Right lobe of liver (tissue), 6 donors: ENCODE data around the gene FAR2. TPM values are rescaled to one million over a fixed set of nuclear protein-coding genes. Genes with fewer than 3 reads are reported as not detected.

ENCODE experiments used
- ATAC-seq, 4 donors: fragments of 200-7000 bp; cut with Tn5 transposase; one replicate each; pipeline ENCODE4 v1.9.1; 2020; ENCODE audit warnings: mild to moderate bottlenecking in 4 of 4, moderate library complexity in 4 of 4
- DNase-seq, 3 donors: peaks; one replicate each; pipeline ENCODE4 v3.0.0-alpha.2; 2020
- H3K27ac ChIP-seq, 3 donors: fragments of 200-600 bp; one replicate each; pipeline ENCODE4 v1.8.0; 2022
- H3K27me3 ChIP-seq, 2 donors: fragments of 200-600 bp; one replicate each; pipeline ENCODE4 v1.8.0; 2022
- H3K36me3 ChIP-seq, 4 donors: fragments of 200-600 bp; sonication (generic) in 1 of 4; one replicate each; pipeline versions ENCODE4 v1.5.1 to v1.8.0; 2017 to 2022; ENCODE audit warnings: control low read depth in 1 of 4
- H3K4me1 ChIP-seq, 4 donors: fragments of 200-600 bp; sonication (generic) in 1 of 4; one replicate each; pipeline versions ENCODE4 v1.5.1 to v1.8.0; 2017 to 2022; ENCODE audit warnings: control low read depth in 1 of 4
- H3K4me3 ChIP-seq, 3 donors: fragments of 200-600 bp; one replicate each; pipeline ENCODE4 v1.8.0; 2022
- H3K9me3 ChIP-seq, 4 donors: fragments of 200-600 bp; sonication (generic) in 1 of 4; one replicate each; pipeline versions ENCODE4 v1.5.1 to v1.8.0; 2017 to 2022; ENCODE audit warnings: control low read depth in 1 of 4
- POLR2A ChIP-seq: fragments of 450-650 bp; IDR thresholded peaks from one replicate; pipeline ENCODE4 v1.6.1; 2017; ENCODE audit warnings: antibody characterized with exemption, mild to moderate bottlenecking
- WGBS: methylation state at CpG from one replicate; pipeline ENCODE4 v1.1.6; 2018; ENCODE audit warnings: low coverage, low lambda C conversion rate; ENCODE audit not compliant: insufficient coverage; ENCODE audit errors: missing lambda C conversion rate; 5-methylcytosine and 5-hydroxymethylcytosine counted together
- intact Hi-C, 2 donors: fragments of 100-400 bp; cut with DNase I; formaldehyde crosslinking; loops; one replicate each; pipeline versions ENCODE4 v1.11.2 to v1.14.1; 2022
- total RNA-seq, 6 experiments: library from RNA; depleted of rRNA in 2 of 6; stranded (reverse); fragments of >200 nt in 2 of 6; fragmentation: NEBNext Ultra II Directional in 3 of 6; extraction: Animal tissue kit (Norgen Biotek cat#: 25700) in 3 of 6; gene quantifications; one replicate each; pipeline versions ENCODE4 v1.1.0 to v1.2.4, GENCODE V29; 2016 to 2023
- TF ChIP-seq, protein P1 (sequence below), 4 donors: fragments of 200-600 bp in 3 of 4; fragments of 450-650 bp in 1 of 4; IDR thresholded peaks; one replicate each; pipeline versions ENCODE4 v1.5.1 to v1.8.0; 2016 to 2022; ENCODE audit warnings: antibody characterized with exemption in 4 of 4, mild to moderate bottlenecking in 2 of 4
- donor health status: DM: no; HTN: yes; CAD: no.
- donor health status: DM: no; HTN: no; CAD: no.
- donor health status: DM: no; HTN: no; CAD: no.
- donor health status: DM: no; HTN: yes; CAD: no.
- donor health status: DM: no; HTN: yes; CAD: no.

FAR2 gene
- total RNA-seq, 6 experiments from 2014 or later = 0.87 to 3.4 (median 1.9) TPM

DNA sequence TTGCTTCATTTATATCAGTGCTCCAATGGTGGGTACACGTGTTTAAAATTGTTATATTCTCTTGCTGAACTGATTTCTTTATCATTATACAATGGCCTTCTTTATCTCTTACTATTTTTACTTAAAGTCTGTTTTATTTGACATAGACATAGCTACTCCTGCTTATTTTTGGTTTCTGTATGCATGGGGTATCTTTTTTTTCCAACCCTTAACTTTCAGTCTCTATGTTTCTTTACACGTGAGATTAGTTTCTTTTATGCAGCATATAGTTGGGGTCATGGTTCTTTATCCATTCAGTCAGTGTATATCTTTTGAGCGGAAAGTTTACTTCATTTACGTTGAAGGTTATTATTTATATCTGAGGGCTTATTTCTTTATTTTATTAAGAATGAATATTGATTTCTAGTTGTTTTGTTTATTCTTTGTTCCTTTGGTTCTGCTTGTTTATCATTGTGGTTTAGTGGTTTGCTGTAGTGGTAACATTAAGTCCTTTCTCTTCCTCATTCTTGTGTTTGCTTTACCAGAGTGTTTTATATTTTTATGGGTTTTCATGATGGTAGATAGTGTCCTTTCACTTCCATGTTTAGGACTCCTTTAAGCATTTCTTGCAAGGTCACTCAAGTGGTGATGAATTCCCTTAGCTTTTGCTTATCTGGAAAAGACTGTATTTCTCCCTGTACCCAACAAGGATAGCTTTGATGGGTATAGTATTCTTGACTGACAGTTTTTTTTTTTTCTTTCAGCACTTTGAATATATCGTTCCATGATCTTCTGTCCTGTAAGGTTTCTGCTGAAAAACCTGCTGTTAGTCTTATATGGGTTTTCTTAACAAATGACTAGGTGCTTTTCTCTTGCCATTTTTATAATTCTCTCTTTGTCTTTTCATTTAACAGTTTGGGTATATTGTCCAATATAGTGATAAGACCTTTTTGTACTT, 38.3 kb upstream of the FAR2 start:
- H3K27me3 ChIP-seq = no peaks in the 10 kb centered on the region
- no peak for ATAC-seq

DNA sequence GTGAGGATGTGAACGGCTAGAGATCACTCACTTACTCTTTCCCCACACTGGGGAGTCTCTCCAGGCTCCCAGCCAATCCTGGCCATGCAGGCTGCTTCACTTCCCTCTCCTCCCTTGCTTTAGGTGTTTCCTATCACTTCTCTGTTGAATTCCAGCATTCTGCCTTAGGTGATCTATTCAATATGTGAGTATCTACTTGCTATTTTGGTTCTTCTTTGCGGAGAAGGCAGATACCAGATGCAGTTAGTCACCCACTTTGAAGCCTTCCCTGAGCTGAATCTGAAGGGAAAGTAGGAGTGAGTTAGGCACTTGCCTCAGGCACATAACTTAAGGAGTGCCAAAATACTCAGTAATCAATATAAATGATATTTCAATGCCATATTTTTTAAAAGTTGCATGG, 36.0 kb upstream of the FAR2 start:
- TF ChIP-seq POLR2A = no peak
- TF ChIP-seq, protein P1, sequence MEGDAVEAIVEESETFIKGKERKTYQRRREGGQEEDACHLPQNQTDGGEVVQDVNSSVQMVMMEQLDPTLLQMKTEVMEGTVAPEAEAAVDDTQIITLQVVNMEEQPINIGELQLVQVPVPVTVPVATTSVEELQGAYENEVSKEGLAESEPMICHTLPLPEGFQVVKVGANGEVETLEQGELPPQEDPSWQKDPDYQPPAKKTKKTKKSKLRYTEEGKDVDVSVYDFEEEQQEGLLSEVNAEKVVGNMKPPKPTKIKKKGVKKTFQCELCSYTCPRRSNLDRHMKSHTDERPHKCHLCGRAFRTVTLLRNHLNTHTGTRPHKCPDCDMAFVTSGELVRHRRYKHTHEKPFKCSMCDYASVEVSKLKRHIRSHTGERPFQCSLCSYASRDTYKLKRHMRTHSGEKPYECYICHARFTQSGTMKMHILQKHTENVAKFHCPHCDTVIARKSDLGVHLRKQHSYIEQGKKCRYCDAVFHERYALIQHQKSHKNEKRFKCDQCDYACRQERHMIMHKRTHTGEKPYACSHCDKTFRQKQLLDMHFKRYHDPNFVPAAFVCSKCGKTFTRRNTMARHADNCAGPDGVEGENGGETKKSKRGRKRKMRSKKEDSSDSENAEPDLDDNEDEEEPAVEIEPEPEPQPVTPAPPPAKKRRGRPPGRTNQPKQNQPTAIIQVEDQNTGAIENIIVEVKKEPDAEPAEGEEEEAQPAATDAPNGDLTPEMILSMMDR (IDR thresholded peaks at IDR 0.05) = no peak
- Histone ChIP-seq H3K4me1 (no peaks in the 10 kb centered on the region), H3K27me3 (no peaks in the 10 kb centered on the region), H3K9me3 (no peaks in the 10 kb centered on the region), H3K27ac (no peak overlapping the region), H3K4me3 (no peak overlapping the region), H3K36me3 (no peaks in the 10 kb centered on the region)
- WGBS = 82% methylated on average over 1 of the region's 2 CpGs
- ATAC-seq = no peak
- intact Hi-C loops = no loop called here
- no peak for DNase-seq

More for the DNA sequence above, 38.3 kb upstream of the FAR2 start:
- Histone ChIP-seq H3K9me3 (no peaks in the 10 kb centered on the region), H3K4me1 (no peaks in the 10 kb centered on the region), H3K27ac (no peak overlapping the region), H3K4me3 (no peak overlapping the region), H3K36me3 (no peaks in the 10 kb centered on the region)
- no peak for DNase-seq
- TF ChIP-seq, protein P1 (IDR thresholded peaks at IDR 0.05) = no peak
- no peak for TF ChIP-seq POLR2A
- WGBS = 54% methylated on average over 5 of the region's 5 CpGs
- intact Hi-C loops = no loop called here

DNA sequence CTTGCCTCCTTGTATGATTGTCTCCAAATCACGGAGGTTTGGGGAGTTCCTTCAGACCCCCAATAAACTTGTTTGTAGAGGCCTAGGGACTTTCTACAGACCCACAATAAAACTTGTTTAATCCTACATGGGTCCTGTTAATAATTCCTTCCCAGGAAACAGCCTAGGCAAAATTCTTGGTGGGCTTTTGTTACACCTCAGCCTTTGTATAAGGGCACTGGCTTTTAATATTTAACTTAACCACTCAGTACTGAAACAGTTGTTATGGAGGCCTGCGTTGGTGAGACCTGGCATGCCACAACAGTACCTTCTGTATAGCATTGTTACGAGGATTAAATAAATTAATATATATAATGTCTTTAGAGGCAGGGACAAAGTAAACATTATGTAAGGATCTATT, 32.7 kb upstream of the FAR2 start:
- 48% methylated on average over 3 of the region's 3 CpGs for WGBS
- no peak overlapping the region for H3K27ac ChIP-seq
- TF ChIP-seq, protein P1 (IDR thresholded peaks at IDR 0.05) = no peak
- no peak for TF ChIP-seq POLR2A
- DNase-seq (no peak), ATAC-seq (no peak)
- H3K36me3 ChIP-seq = no peaks in the 10 kb centered on the region
- intact Hi-C loops = no loop called here
- no peaks in the 10 kb centered on the region for H3K27me3 ChIP-seq
- H3K9me3 ChIP-seq = no peaks in the 10 kb centered on the region
- no peak overlapping the region for H3K4me3 ChIP-seq
- no peaks in the 10 kb centered on the region for H3K4me1 ChIP-seq

DNA sequence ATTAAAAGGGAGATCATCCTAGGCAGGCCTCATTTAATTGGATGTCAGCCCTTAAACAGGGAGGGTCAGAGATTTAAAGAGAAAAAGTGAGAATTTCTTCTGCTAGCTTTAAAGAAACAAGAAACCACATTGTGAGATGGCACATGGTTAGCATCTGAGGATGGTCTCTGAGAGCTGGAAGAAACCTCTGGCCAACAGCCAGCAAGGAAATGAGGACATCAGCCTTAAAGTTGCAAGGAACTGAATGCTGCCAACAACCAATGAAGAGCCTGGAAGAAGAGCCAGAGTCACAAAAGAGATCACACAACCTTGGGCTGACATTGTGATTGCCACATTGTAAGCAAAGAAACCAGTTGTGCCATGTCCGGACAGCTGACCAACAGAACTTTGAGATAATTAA, 17.5 kb upstream of the FAR2 start:
- WGBS = 64% methylated on average over 1 of the region's 1 CpG
- Histone ChIP-seq H3K9me3 (no peaks in the 10 kb centered on the region), H3K4me1 (no peaks in the 10 kb centered on the region), H3K27ac (no peak overlapping the region), H3K4me3 (no peak overlapping the region), H3K27me3 (no peaks in the 10 kb centered on the region), H3K36me3 (no peaks in the 10 kb centered on the region)
- DNase-seq (no peak), ATAC-seq (no peak)
- intact Hi-C loops = no loop called here
- TF ChIP-seq, protein P1 (IDR thresholded peaks at IDR 0.05) = no peak
- no peak for TF ChIP-seq POLR2A
